NK-92 (cell line): ENCODE measurements around the gene IFNE.

Experiments
- DNase-seq: peaks from one replicate; lab custom pipeline; 2025; ENCODE audit not compliant: unreplicated experiment; lab: John Stamatoyannopoulos, UW

The IFNE gene

GRCh38 chr9:21482213-21482612, at the start of gene IFNE:
IFNE (minus strand) TSS chr9:21482313; CDS start chr9:21481694, 619 bp downstream.
- DNase-seq = no peak

GRCh38 chr9:21528123-21528808, 46.2 kb upstream of the IFNE start:
- no peak for DNase-seq

GRCh38 chr9:21527579-21527978, 45.5 kb upstream of the IFNE start:
- DNase-seq = no peak

GRCh38 chr9:21525174-21525573, 43.1 kb upstream of the IFNE start:
- DNase-seq = no peak

GRCh38 chr9:21524099-21524830, 42.2 kb upstream of the IFNE start:
- no peak for DNase-seq

- DNase-seq = no peak
Observed at GRCh38 chr9:21523021-21524014, 41.2 kb upstream of the IFNE start.

- no peak for DNase-seq
Observed at GRCh38 chr9:21522348-21522747, 40.2 kb upstream of the IFNE start.

GRCh38 chr9:21521448-21521847, 39.3 kb upstream of the IFNE start:
- no peak for DNase-seq

- DNase-seq = no peak
Observed at GRCh38 chr9:21520501-21521228, 38.6 kb upstream of the IFNE start.

GRCh38 chr9:21519855-21520434, 37.8 kb upstream of the IFNE start:
- no peak for DNase-seq

GRCh38 chr9:21516796-21517195, 34.7 kb upstream of the IFNE start:
- DNase-seq = no peak

- DNase-seq = no peak
Observed at GRCh38 chr9:21513431-21513830, 31.3 kb upstream of the IFNE start.

- DNase-seq = no peak
Observed at GRCh38 chr9:21510806-21511205, 28.7 kb upstream of the IFNE start.

GRCh38 chr9:21507483-21507790, 25.3 kb upstream of the IFNE start:
- no peak for DNase-seq

GRCh38 chr9:21506626-21507482, 24.7 kb upstream of the IFNE start:
- DNase-seq = no peak

- no peak for DNase-seq
Observed at GRCh38 chr9:21505425-21506179, 23.5 kb upstream of the IFNE start.

- no peak for DNase-seq
Observed at GRCh38 chr9:21504894-21505293, 22.8 kb upstream of the IFNE start.

- no peak for DNase-seq
Observed at GRCh38 chr9:21504113-21504512, 22.0 kb upstream of the IFNE start.

- DNase-seq = no peak
Observed at GRCh38 chr9:21502586-21502985, 20.5 kb upstream of the IFNE start.
